Endodermal cell (in vitro differentiated cells): Measurements from ENCODE around the gene C4orf54. TPM values are rescaled to one million over a fixed set of nuclear protein-coding genes. Genes with fewer than 3 reads are reported as not detected.

Experiments used
- DNase-seq: peaks from one replicate; pipeline ENCODE4 v3.0.0-alpha.2; 2017
- H3K27ac ChIP-seq: 2 replicates; pipeline ENCODE4 v1.5.1; 2013; ENCODE audit warnings: mild to moderate bottlenecking, low read depth, low read length, moderate library complexity
- H3K27me3 ChIP-seq: 2 replicates; pipeline ENCODE4 v1.6.1; 2013; ENCODE audit warnings: mild to moderate bottlenecking, low read length, moderate library complexity; ENCODE audit not compliant: insufficient read depth, control insufficient read depth, poor library complexity, severe bottlenecking
- H3K36me3 ChIP-seq: 2 replicates; pipeline ENCODE4 v1.7.0; 2013; ENCODE audit warnings: mild to moderate bottlenecking, low read length, moderate library complexity; ENCODE audit not compliant: control insufficient read depth, insufficient read depth
- H3K4me1 ChIP-seq: one replicate; pipeline ENCODE4 v1.7.0; 2013; ENCODE audit warnings: low read length; ENCODE audit not compliant: control insufficient read depth, insufficient read depth
- H3K4me3 ChIP-seq: 2 replicates; pipeline ENCODE4 v1.5.1; 2013; ENCODE audit warnings: mild to moderate bottlenecking, low read length, moderate library complexity
- H3K9ac ChIP-seq: 2 replicates; pipeline ENCODE4 v1.6.1; 2013; ENCODE audit warnings: mild to moderate bottlenecking, low read length, moderate library complexity; ENCODE audit not compliant: poor library complexity, severe bottlenecking; ENCODE audit errors: extremely low read depth
- H3K9me3 ChIP-seq: 2 replicates; pipeline ENCODE4 v1.6.1; 2013; ENCODE audit warnings: mild to moderate bottlenecking, low read length, moderate library complexity; ENCODE audit not compliant: control insufficient read depth
- H3K27ac Mint-ChIP-seq: 2 replicates; pipeline ENCODE4 v1.8.0; 2020; ENCODE audit warnings: mixed read lengths
- H3K27me3 Mint-ChIP-seq: 2 replicates; pipeline ENCODE4 v1.8.0; 2021; ENCODE audit warnings: mild to moderate bottlenecking, mixed read lengths; ENCODE audit not compliant: insufficient read depth
- H3K36me3 Mint-ChIP-seq: 2 replicates; pipeline ENCODE4 v1.8.0; 2020; ENCODE audit warnings: low read depth, mixed read lengths
- H3K4me1 Mint-ChIP-seq: 2 replicates; pipeline ENCODE4 v1.8.0; 2020; ENCODE audit warnings: mixed read lengths
- H3K4me3 Mint-ChIP-seq: 2 replicates; pipeline ENCODE4 v1.8.0; 2020; ENCODE audit warnings: mild to moderate bottlenecking, moderate library complexity, mixed read lengths
- H3K9me3 Mint-ChIP-seq: 2 replicates; pipeline ENCODE4 v1.8.0; 2020; ENCODE audit warnings: mild to moderate bottlenecking, mixed read lengths
- WGBS, 2 experiments: methylation state at CpG; one replicate each; pipeline versions ENCODE4 v1.1.5 to v1.1.7; 2013; ENCODE audit warnings: missing lambda C conversion rate in 2 of 2, mixed read lengths in 1 of 2; ENCODE audit not compliant: insufficient coverage in 1 of 2, insufficient read length in 1 of 2; 5-methylcytosine and 5-hydroxymethylcytosine counted together
- long read RNA-seq, 4 experiments: library from polyadenylated mRNA in 2 of 4; library from RNA in 1 of 4; library from capped mRNA in 1 of 4; stranded (forward) in 3 of 4; unstranded in 1 of 4; transcript quantifications; one replicate each; pipeline ENCODE4 v2.0.0, GENCODE V29; 2020 to 2021; ENCODE audit warnings: inconsistent platforms in 1 of 4
- polyA plus RNA-seq, 2 experiments: library from polyadenylated mRNA; stranded (reverse); fragments of 50-300 nt; gene quantifications; one replicate each; pipeline ENCODE4 v1.2.3, GENCODE V29; 2013
- total RNA-seq, 2 donors: library from RNA; stranded (reverse); fragmentation: NEBNext Ultra II Directional in 1 of 2; extraction: Animal tissue kit (Norgen Biotek cat#: 25700) in 1 of 2; gene quantifications; 2 replicates in 1 of 2; 3 replicates in 1 of 2; pipeline ENCODE4 v1.2.1, GENCODE V29; 2021
- TF ChIP-seq, protein P1 (sequence below): fragments of 200-600 bp; sonication (generic); conservative IDR thresholded peaks from 2 replicates; pipeline ENCODE4 v1.5.0; 2021; ENCODE audit warnings: antibody characterized with exemption, mild to moderate bottlenecking

Gene C4orf54
- not detected for total RNA-seq
- polyA plus RNA-seq (2013, experiment 1 of 2) = 0.11 TPM
- polyA plus RNA-seq (2013, experiment 2 of 2) = 0.12 TPM
- long read RNA-seq, experiment 1 = 0 reads
- long read RNA-seq, experiment 2 = 0 reads
- long read RNA-seq, experiment 3 = 0 reads
- long read RNA-seq, experiment 4 = 0 reads

DNA sequence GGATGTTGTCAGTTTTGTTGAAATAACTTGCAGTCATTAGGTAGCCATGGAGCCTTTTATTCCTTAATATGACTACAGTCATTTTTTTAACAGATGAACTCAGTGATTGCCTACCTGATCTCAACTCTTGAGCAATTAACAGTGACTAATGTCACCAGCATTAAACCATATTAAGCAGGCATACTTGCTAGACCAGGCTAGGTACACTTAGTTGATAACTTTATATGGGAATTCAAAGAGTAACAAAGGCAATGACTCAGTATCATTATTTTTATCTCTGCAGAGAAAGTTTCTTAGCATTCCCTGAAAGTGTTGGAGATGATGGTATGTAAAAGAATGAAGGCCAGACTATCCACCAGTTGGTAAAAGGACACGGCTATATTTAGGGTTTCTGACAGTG lies at the start of gene C4orf54:
Gene C4orf54, minus strand, starts transcription at position 31 of the 400 bp plus-strand sequence. CDS start 3,180 bp downstream, outside the sequence.
- no peaks in the 10 kb centered on the region for H3K4me1 ChIP-seq
- no peaks in the 10 kb centered on the region for H3K27me3 ChIP-seq
- H3K4me1 Mint-ChIP-seq = no peaks in the 10 kb centered on the region
- 89 to 100% methylated on average over 1 of the region's 1 CpG for WGBS, 2 experiments
- H3K27ac Mint-ChIP-seq = no peak within 1 kb of the TSS
- H3K9me3 Mint-ChIP-seq = no peaks in the 10 kb centered on the region
- H3K27me3 Mint-ChIP-seq = no peaks in the 10 kb centered on the region
- H3K4me3 Mint-ChIP-seq = no peak within 1 kb of the TSS
- no peaks in the 10 kb centered on the region for H3K9me3 ChIP-seq
- H3K27ac ChIP-seq = no peak within 1 kb of the TSS
- no peak within 1 kb of the TSS for H3K4me3 ChIP-seq
- H3K9ac ChIP-seq = no peak within 1 kb of the TSS
- TF ChIP-seq, protein P1, sequence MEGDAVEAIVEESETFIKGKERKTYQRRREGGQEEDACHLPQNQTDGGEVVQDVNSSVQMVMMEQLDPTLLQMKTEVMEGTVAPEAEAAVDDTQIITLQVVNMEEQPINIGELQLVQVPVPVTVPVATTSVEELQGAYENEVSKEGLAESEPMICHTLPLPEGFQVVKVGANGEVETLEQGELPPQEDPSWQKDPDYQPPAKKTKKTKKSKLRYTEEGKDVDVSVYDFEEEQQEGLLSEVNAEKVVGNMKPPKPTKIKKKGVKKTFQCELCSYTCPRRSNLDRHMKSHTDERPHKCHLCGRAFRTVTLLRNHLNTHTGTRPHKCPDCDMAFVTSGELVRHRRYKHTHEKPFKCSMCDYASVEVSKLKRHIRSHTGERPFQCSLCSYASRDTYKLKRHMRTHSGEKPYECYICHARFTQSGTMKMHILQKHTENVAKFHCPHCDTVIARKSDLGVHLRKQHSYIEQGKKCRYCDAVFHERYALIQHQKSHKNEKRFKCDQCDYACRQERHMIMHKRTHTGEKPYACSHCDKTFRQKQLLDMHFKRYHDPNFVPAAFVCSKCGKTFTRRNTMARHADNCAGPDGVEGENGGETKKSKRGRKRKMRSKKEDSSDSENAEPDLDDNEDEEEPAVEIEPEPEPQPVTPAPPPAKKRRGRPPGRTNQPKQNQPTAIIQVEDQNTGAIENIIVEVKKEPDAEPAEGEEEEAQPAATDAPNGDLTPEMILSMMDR = no peak
- H3K36me3 Mint-ChIP-seq = no peaks in the 10 kb centered on the region
- DNase-seq = no peak
- no peaks in the 10 kb centered on the region for H3K36me3 ChIP-seq

DNA sequence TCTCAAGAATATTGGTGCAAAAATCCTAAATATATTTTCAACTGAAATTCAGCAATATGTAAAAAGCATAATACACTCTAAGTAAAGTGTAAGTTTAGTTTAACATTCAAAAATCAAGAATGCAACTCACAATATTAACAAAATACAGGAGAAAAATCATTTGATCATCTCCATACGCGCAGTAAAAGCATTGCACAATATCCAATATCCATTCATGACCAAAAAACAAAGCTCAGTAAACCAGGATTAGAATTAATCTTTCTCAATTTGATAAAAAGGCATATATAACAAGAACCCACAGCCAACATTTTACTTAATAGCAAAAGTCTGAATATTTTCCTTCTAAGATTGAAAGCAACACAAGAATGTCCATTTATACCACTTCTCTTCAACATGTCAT lies 48.3 kb upstream of the C4orf54 start:
- Histone ChIP-seq H3K4me3 (no peak overlapping the region), H3K9me3 (no peaks in the 10 kb centered on the region), H3K4me1 (no peaks in the 10 kb centered on the region), H3K27me3 (no peaks in the 10 kb centered on the region), H3K36me3 (no peaks in the 10 kb centered on the region), H3K27ac (no peak overlapping the region), H3K9ac (no peak overlapping the region)
- Mint-ChIP-seq H3K27me3 (no peaks in the 10 kb centered on the region), H3K4me1 (no peaks in the 10 kb centered on the region), H3K4me3 (no peak overlapping the region), H3K36me3 (no peaks in the 10 kb centered on the region), H3K27ac (no peak overlapping the region), H3K9me3 (peaks cover 7% of the 10 kb centered on the region)
- TF ChIP-seq, protein P1 = no peak
- DNase-seq = no peak
- WGBS, 2 experiments = 97 to 100% methylated on average over 1 to 2 of the region's 2 CpGs

DNA sequence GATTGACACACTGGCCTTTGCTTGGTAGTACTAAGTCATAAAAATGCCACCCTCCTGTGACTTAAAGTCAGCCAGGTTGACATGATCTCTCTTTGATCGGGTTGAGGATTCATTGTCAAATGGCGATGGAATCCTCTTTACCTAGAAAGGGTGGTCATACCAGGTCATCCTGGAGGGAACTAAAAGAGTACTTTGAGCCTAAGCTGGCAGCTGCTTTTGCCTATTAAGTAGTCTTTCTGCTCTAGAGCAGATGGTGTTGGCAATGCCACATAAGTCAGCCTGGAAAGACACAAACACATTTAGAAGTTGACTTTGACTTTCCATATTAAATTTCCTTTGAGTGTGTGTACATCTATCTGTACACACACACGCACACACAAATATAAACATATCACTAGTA lies 39.2 kb upstream of the C4orf54 start:
- H3K9ac ChIP-seq = no peak overlapping the region
- H3K4me1 ChIP-seq = no peaks in the 10 kb centered on the region
- Mint-ChIP-seq H3K9me3 (no peaks in the 10 kb centered on the region), H3K4me1 (no peaks in the 10 kb centered on the region), H3K4me3 (no peak overlapping the region), H3K27ac (no peak overlapping the region), H3K36me3 (no peaks in the 10 kb centered on the region), H3K27me3 (no peaks in the 10 kb centered on the region)
- 87 to 100% methylated on average over 2 of the region's 3 CpGs for WGBS, 2 experiments
- H3K4me3 ChIP-seq = no peak overlapping the region
- H3K36me3 ChIP-seq = no peaks in the 10 kb centered on the region
- no peak overlapping the region for H3K27ac ChIP-seq
- DNase-seq = no peak
- no peaks in the 10 kb centered on the region for H3K27me3 ChIP-seq
- TF ChIP-seq, protein P1 = no peak
- H3K9me3 ChIP-seq = no peaks in the 10 kb centered on the region
